Testis (tissue), 3 donors: Measurements from ENCODE around the gene ANKRD22. TPM values are rescaled to one million over a fixed set of nuclear protein-coding genes. Genes with fewer than 3 reads are reported as not detected.

Experiments
- DNase-seq: peaks from one replicate; pipeline ENCODE4 v3.0.0-alpha.2; 2019
- H3K27ac ChIP-seq, 2 donors: fragments of 200-600 bp; sonication (generic); one replicate each; pipeline ENCODE4 v1.5.1; 2019
- H3K27me3 ChIP-seq: fragments of 200-600 bp; sonication (generic); one replicate; pipeline ENCODE4 v1.5.1; 2019
- H3K36me3 ChIP-seq: fragments of 200-600 bp; sonication (generic); one replicate; pipeline ENCODE4 v1.5.1; 2017; ENCODE audit warnings: low read depth; ENCODE audit errors: missing control alignments
- H3K4me1 ChIP-seq: fragments of 200-600 bp; sonication (generic); one replicate; pipeline ENCODE4 v1.5.1; 2019
- H3K4me3 ChIP-seq, 2 donors: fragments of 200-600 bp; sonication (generic); one replicate each; pipeline ENCODE4 v1.5.1; 2017 to 2019
- H3K9me3 ChIP-seq: fragments of 200-600 bp; sonication (generic); one replicate; pipeline ENCODE4 v1.5.1; 2017
- POLR2A ChIP-seq: fragments of 450-650 bp; IDR thresholded peaks from one replicate; pipeline ENCODE4 v1.6.1; 2017; ENCODE audit warnings: antibody characterized with exemption, mild to moderate bottlenecking, moderate library complexity
- WGBS, 2 donors: methylation state at CpG; one replicate each; pipeline ENCODE4 v1.1.5; 2018; 5-methylcytosine and 5-hydroxymethylcytosine counted together
- intact Hi-C: fragments of 100-400 bp; cut with DNase I; formaldehyde crosslinking; loops from one replicate; pipeline ENCODE4 v1.15.1; 2023; ENCODE audit warnings: low total_unique reads
- polyA plus RNA-seq: library from polyadenylated mRNA; stranded (reverse); fragments of 350-450 nt; fragmentation: Illumina TruSeq; extraction: RNeasy Lipid Tissue Mini Kit (QIAGEN cat#74804); gene quantifications from one replicate; pipeline ENCODE4 v1.2.3, GENCODE V29; 2014; ENCODE audit warnings: low read depth, low replicate concordance; ENCODE audit not compliant: insufficient read depth
- total RNA-seq, 2 donors: library from RNA; depleted of rRNA; stranded (reverse); fragments of >200 nt; gene quantifications; one replicate each; pipeline ENCODE4 v1.2.3, GENCODE V29; 2016
- TF ChIP-seq, protein P1 (sequence below), 3 experiments: fragments of 450-650 bp in 2 of 3; fragments of 200-600 bp in 1 of 3; sonication (generic) in 1 of 3; IDR thresholded peaks; one replicate each; pipeline ENCODE4 v1.5.1; 2016 to 2019; ENCODE audit warnings: antibody characterized with exemption in 3 of 3, mild to moderate bottlenecking in 2 of 3, moderate library complexity in 1 of 3

Gene ANKRD22
- total and polyA plus RNA-seq, 3 donors from 2014 or later: 0.31 to 1.3 TPM; not detected in 1

DNA sequence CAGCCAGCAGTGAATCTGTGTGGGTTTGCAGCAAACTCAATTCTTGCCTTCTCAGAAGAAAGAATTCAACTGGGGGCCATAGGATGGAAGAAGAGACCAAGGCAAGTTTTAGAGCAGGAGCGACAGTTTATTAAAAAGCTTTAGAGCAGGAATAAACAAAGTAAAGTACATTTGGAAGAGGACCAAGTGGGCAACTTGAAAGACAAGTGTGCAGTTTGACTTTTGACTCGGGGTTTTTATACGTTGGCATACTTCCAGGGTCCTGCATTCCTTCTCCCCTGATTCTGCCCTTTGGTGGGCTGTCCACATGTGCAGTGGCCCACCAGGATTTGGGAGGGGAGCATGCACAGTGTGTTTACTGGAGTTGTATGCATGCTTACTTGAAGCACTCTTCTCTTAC, 3.0 kb upstream of the ANKRD22 start:
- H3K27me3 ChIP-seq: no peaks in the 10 kb centered on the region
- no peaks in the 10 kb centered on the region for H3K9me3 ChIP-seq
- no peak for DNase-seq
- WGBS, 2 donors: 82 to 90% methylated on average over 3 of the region's 3 CpGs
- no peak overlapping the region for H3K4me3 ChIP-seq
- H3K27ac ChIP-seq: no peak overlapping the region
- intact Hi-C loops: no loop called here
- no peaks in the 10 kb centered on the region for H3K36me3 ChIP-seq
- H3K4me1 ChIP-seq: no peaks in the 10 kb centered on the region
- TF ChIP-seq, protein P1, sequence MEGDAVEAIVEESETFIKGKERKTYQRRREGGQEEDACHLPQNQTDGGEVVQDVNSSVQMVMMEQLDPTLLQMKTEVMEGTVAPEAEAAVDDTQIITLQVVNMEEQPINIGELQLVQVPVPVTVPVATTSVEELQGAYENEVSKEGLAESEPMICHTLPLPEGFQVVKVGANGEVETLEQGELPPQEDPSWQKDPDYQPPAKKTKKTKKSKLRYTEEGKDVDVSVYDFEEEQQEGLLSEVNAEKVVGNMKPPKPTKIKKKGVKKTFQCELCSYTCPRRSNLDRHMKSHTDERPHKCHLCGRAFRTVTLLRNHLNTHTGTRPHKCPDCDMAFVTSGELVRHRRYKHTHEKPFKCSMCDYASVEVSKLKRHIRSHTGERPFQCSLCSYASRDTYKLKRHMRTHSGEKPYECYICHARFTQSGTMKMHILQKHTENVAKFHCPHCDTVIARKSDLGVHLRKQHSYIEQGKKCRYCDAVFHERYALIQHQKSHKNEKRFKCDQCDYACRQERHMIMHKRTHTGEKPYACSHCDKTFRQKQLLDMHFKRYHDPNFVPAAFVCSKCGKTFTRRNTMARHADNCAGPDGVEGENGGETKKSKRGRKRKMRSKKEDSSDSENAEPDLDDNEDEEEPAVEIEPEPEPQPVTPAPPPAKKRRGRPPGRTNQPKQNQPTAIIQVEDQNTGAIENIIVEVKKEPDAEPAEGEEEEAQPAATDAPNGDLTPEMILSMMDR (IDR thresholded peaks at IDR 0.05): no peak
- no peak for TF ChIP-seq POLR2A

DNA sequence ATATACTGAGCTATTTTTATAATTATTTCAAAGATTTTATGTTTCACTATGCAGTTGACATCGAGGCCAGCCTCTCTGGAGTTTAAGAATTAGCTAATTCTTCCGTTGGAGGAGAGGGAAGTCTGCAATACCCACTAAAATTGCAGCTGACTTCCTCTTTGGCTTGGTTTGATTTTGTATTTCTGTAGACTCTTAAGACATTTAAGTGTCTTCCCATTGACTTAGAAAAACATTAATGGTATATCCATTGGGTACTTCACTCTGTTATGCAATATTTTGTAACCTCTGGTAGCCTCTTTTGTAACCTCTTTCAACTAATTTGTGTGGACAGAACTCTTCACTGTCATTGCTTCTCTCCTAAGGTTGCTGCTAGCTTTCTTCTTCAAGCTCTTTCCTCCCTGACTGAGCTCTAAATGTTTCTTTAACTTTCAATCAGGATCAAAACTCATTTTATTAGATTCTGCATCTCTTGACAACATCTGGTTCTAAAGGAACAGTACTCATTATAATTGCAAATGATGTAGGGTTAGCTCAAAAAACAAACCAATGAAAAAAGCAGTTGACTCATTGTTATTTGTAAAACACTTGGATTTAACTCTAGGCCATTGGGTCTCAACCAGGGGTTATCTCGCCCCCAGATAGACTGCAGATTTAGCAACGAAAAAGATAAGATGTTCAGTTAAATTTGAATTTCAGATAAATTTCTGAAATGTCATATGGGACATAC, 1.7 kb upstream of the ANKRD22 start:
- intact Hi-C loops: no loop called here
- Histone ChIP-seq H3K4me3 (no peak overlapping the region), H3K36me3 (no peaks in the 10 kb centered on the region), H3K4me1 (no peaks in the 10 kb centered on the region), H3K27me3 (no peaks in the 10 kb centered on the region), H3K9me3 (no peaks in the 10 kb centered on the region), H3K27ac (no peak overlapping the region)
- no peak for DNase-seq
- no peak for TF ChIP-seq POLR2A
- TF ChIP-seq, protein P1 (IDR thresholded peaks at IDR 0.05): no peak
- WGBS, 2 donors: 78 to 85% methylated on average over 4 of the region's 4 CpGs

DNA sequence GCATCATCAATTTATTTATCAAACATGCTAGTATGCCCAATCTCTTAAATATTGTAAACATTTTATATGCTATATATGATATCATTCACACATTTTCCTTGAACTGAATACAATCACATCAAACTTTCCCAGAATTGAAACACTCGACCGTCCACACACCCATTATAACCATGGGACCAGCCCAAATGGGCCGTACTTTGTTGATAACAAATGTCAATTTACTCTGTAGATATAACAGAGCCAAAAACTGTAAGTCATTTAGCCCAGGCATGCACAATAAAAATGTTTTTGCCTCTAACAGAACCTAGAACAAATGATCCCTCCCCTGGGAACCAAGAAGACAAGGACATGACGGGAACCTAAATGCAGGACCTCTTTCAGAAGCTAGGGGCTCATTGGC, 683 bp upstream of the ANKRD22 start:
- TF ChIP-seq, protein P1 (IDR thresholded peaks at IDR 0.05): no peak
- Histone ChIP-seq H3K4me1 (no peaks in the 10 kb centered on the region), H3K4me3 (no peak overlapping the region)

DNA sequence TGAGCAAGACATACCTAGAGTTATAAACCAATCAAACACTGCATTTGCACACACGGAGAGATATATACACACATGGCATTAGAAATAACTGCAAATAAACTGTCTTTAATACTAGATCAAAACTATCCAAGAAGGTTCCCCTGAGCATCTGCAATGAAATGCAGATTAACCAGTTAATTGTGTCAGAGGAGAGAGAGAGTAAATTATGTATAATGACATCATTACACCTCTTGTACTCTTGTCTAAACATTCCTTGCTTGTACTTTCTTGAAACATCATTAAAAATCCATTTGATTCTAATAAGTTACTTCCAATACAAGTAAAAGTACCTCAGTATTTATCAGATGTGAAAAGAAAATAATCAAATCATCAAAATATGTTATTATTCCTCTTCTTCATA, 932 bp downstream of the ANKRD22 start:
- no peak for DNase-seq
- H3K4me3 ChIP-seq: no peak overlapping the region
- no peaks in the 10 kb centered on the region for H3K4me1 ChIP-seq
- intact Hi-C loops: no loop called here
- no peak for TF ChIP-seq POLR2A
- TF ChIP-seq, protein P1 (IDR thresholded peaks at IDR 0.05): no peak
- no peaks in the 10 kb centered on the region for H3K27me3 ChIP-seq
- WGBS, 2 donors: 71 to 86% methylated on average over 1 of the region's 1 CpG
- no peaks in the 10 kb centered on the region for H3K9me3 ChIP-seq
- H3K36me3 ChIP-seq: no peaks in the 10 kb centered on the region
- no peak overlapping the region for H3K27ac ChIP-seq

More for the DNA sequence above, 683 bp upstream of the ANKRD22 start:
- no peak for DNase-seq
- no peaks in the 10 kb centered on the region for H3K9me3 ChIP-seq
- intact Hi-C loops: no loop called here
- 94% methylated on average over 4 of the region's 4 CpGs for WGBS, 2 donors
- H3K27ac ChIP-seq: no peak overlapping the region
- H3K36me3 ChIP-seq: no peaks in the 10 kb centered on the region
- H3K27me3 ChIP-seq: no peaks in the 10 kb centered on the region

DNA sequence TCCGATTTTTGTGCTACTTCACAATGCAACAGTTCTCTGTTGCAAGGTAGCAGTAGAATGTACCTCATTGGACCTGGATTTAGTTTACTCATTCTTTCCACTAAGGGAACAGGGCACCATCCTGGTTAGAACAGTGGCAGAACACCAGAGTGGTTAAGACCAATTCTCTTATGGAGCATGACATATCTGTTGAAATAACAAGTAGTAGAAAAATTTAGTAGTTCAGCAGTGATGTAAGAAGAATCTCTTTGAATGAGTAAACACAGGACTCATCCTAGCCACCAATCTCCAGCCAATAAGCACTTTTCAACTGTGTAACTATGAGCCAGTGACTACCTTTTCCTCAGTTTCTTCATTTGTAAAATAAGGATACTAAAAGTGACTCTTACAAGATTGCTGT, 2.4 kb downstream of the ANKRD22 start:
- WGBS, 2 donors: 79 to 92% methylated on average over 1 of the region's 1 CpG
- Histone ChIP-seq H3K4me3 (no peak overlapping the region), H3K27me3 (no peaks in the 10 kb centered on the region), H3K36me3 (no peaks in the 10 kb centered on the region), H3K27ac (no peak overlapping the region), H3K4me1 (no peaks in the 10 kb centered on the region), H3K9me3 (no peaks in the 10 kb centered on the region)
- DNase-seq: no peak
- no peak for TF ChIP-seq POLR2A
- TF ChIP-seq, protein P1 (IDR thresholded peaks at IDR 0.05): no peak
- intact Hi-C loops: no loop called here
